Lower leg skin (tissue), 3 donors: ENCODE results near the gene SH3RF2.

ENCODE experiments used
- CTCF ChIP-seq, 3 donors: fragments of 450-650 bp; IDR thresholded peaks; one replicate each; pipeline ENCODE4 v1.5.1; 2016; ENCODE audit warnings: antibody characterized with exemption in 3 of 3, mild to moderate bottlenecking in 3 of 3, moderate library complexity in 2 of 3
- POLR2A ChIP-seq, 2 donors: fragments of 450-650 bp; IDR thresholded peaks; one replicate each; pipeline ENCODE4 v1.6.1; 2016 to 2017; ENCODE audit warnings: antibody characterized with exemption in 2 of 2, mild to moderate bottlenecking in 1 of 2, moderate library complexity in 1 of 2

- TF ChIP-seq CTCF (IDR thresholded peaks at IDR 0.05) (no peak), POLR2A (IDR thresholded peaks at IDR 0.05) (no peak)
Observed at GRCh38 chr5:146071171-146071570, 134.8 kb downstream of the SH3RF2 start.
